Measurements from ENCODE around the gene HDAC4.

HDAC4 gene

GRCh38 chr2:239343946-239344856 is 56.6 kb downstream of the HDAC4 start:
- no peak for DNase-seq

- no peak for DNase-seq
Measured at GRCh38 chr2:239343460-239343859, 57.4 kb downstream of the HDAC4 start.

- no peak for DNase-seq
Measured at GRCh38 chr2:239341840-239342239, 59.0 kb downstream of the HDAC4 start.

- DNase-seq = no peak
Measured at GRCh38 chr2:239341146-239341732, 59.6 kb downstream of the HDAC4 start.

GRCh38 chr2:239339726-239340601 is 60.9 kb downstream of the HDAC4 start:
- no peak for DNase-seq

GRCh38 chr2:239339241-239339640 is 61.6 kb downstream of the HDAC4 start:
- DNase-seq = no peak

GRCh38 chr2:239337877-239338484 is 62.8 kb downstream of the HDAC4 start:
- no peak for DNase-seq

- DNase-seq = no peak
Measured at GRCh38 chr2:239337122-239337876, 63.5 kb downstream of the HDAC4 start.

GRCh38 chr2:239331560-239331959 is 69.3 kb downstream of the HDAC4 start:
- no peak for DNase-seq

- no peak for DNase-seq
Measured at GRCh38 chr2:239330836-239331235, 70.0 kb downstream of the HDAC4 start.

- DNase-seq = no peak
Measured at GRCh38 chr2:239329972-239330572, 70.7 kb downstream of the HDAC4 start.

GRCh38 chr2:239329284-239329971 is 71.4 kb downstream of the HDAC4 start:
- DNase-seq = no peak

GRCh38 chr2:239328351-239329191 is 72.2 kb downstream of the HDAC4 start:
- DNase-seq = no peak

- DNase-seq = no peak
Measured at GRCh38 chr2:239327536-239328350, 73.1 kb downstream of the HDAC4 start.

GRCh38 chr2:239326831-239327535 is 73.8 kb downstream of the HDAC4 start:
- DNase-seq = no peak

GRCh38 chr2:239324456-239324855 is 76.4 kb downstream of the HDAC4 start:
- no peak for DNase-seq

- no peak for DNase-seq
Measured at GRCh38 chr2:239323447-239323846, 77.4 kb downstream of the HDAC4 start.

- no peak for DNase-seq
Measured at GRCh38 chr2:239322416-239323086, 78.3 kb downstream of the HDAC4 start.
